ENCODE results near the gene AHNAK. TPM values are rescaled to one million over a fixed set of nuclear protein-coding genes. Genes with fewer than 3 reads are reported as not detected.

Gene AHNAK
- total RNA-seq, 4 donors from 2014 or later: 1,348 to 2,181 (median 1,745) TPM

DNA sequence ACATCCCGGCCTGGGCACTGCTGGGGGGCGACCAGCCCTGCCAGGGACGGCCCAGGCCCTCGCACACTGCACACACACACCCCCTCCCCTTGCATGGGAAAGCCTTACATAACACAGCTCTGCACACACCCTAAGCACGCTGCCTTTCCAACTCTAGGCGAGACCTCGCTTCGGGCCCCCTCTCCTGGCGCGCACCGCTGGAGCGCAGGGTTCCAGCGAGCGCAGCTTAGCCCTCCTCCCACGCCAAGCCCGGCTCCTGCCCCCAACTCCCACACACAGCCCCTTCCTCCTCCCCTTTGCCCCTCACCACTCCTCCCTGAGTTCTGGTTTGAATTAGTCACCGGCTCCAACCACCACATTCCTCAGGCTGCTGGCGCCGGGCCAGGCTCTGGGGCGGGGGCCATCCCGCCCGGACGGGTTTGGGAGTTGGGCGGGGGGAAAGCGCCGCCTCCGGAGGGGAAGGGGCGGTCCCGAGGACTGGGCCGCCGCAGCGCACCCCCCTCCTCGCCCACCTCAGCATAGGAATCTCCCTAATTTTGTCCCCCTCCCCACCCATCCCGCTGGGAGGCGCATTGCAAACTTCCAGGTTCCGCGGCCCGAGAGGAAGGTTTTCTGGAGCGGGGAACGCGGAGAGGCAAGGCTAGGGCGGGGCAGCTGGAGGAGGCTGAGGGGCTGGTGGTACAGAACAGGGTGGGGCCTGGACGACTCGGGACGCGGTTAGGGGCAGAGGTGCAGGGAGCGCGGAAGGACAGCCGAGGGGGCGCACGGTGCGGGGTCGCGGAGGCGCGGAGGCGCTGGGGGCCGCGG, 966 bp downstream of the AHNAK start:
- peak overlapping the region; percentile 81 to 85 for H3K4me3 ChIP-seq
- H3K27ac ChIP-seq: peak overlapping the region; percentile 94 to 100 (median 96)
- no peaks in the 10 kb centered on the region for H3K27me3 ChIP-seq
- peak; percentile 70 for ATAC-seq
- H3K4me1 ChIP-seq: peaks cover 0 to 73% (median 36%) of the 10 kb centered on the region in 3 donors
- no peak for TF ChIP-seq EP300 (IDR thresholded peaks at IDR 0.05)
- peak; percentile 91 for TF ChIP-seq POLR2AphosphoS5 (IDR thresholded peaks at IDR 0.05)
- TF ChIP-seq, protein P1, sequence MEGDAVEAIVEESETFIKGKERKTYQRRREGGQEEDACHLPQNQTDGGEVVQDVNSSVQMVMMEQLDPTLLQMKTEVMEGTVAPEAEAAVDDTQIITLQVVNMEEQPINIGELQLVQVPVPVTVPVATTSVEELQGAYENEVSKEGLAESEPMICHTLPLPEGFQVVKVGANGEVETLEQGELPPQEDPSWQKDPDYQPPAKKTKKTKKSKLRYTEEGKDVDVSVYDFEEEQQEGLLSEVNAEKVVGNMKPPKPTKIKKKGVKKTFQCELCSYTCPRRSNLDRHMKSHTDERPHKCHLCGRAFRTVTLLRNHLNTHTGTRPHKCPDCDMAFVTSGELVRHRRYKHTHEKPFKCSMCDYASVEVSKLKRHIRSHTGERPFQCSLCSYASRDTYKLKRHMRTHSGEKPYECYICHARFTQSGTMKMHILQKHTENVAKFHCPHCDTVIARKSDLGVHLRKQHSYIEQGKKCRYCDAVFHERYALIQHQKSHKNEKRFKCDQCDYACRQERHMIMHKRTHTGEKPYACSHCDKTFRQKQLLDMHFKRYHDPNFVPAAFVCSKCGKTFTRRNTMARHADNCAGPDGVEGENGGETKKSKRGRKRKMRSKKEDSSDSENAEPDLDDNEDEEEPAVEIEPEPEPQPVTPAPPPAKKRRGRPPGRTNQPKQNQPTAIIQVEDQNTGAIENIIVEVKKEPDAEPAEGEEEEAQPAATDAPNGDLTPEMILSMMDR (IDR thresholded peaks at IDR 0.05): peak in 3 of 4 experiments; percentile 5 to 17 (median 13)
- peak; percentile 29 to 47 for TF ChIP-seq POLR2A (IDR thresholded peaks at IDR 0.05)
- WGBS, 2 donors (ENCODE audit: low coverage in 1 of 2): 3% methylated on average over 11 of the region's 59 CpGs; no CpG with 5 or more reads in 1 of the 2 donors
- no peaks in the 10 kb centered on the region for H3K9me3 ChIP-seq
- H3K36me3 ChIP-seq: no peaks in the 10 kb centered on the region

DNA sequence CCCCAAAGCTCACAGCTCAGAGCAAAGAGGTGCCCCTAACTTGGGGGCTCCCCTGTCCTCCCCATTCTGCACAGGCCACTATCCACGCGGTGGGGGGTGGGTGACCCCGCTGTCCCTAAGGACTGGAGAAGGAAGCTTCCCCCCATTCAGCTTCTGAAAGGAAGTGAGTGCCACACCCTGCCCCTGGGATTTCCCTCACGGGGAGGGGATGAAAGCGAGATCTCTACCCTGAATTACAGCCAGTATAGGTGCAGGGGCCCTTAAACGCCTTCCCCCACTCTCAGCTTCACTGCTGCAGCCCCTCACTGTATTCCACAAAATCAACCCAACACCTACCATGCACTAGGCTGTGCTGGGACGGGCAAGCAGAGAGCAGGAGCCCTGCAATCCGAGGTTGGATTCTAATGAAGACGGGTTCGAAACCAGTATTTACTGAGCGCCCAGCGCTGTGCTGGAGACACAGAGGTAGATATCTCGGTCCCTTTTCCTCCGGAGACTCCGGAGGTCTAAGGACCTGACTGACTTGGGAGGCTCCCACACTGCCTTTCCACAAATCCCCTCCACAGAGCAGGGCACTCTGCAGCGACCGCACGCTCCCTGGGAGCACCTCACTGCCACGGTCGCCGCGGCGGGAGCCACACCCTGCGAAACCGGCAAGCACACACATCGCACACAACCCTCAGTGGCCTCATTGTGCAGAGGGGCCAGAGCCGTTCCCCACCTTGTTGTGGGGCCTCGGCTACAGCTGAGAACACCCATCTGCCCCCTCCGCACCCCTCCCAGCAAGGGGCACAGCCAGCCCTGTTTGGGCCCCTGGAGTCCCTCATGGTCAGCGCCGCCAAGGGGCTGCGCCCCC, 1.8 kb downstream of the AHNAK start:
- peaks cover 0 to 73% (median 44%) of the 10 kb centered on the region in 3 donors for H3K4me1 ChIP-seq
- ATAC-seq: no peak
- no peaks in the 10 kb centered on the region for H3K9me3 ChIP-seq
- TF ChIP-seq, protein P1 (IDR thresholded peaks at IDR 0.05): no peak
- TF ChIP-seq EP300 (IDR thresholded peaks at IDR 0.05): no peak
- peak; percentile 5 for TF ChIP-seq POLR2AphosphoS5 (IDR thresholded peaks at IDR 0.05)
- no peak for TF ChIP-seq POLR2A (IDR thresholded peaks at IDR 0.05)
- H3K36me3 ChIP-seq: no peaks in the 10 kb centered on the region
- no peaks in the 10 kb centered on the region for H3K27me3 ChIP-seq
- H3K4me3 ChIP-seq: peak overlapping the region; percentile 81 to 85
- peak overlapping the region; percentile 94 to 100 (median 96) for H3K27ac ChIP-seq
- 0% methylated on average over 8 to 11 of the region's 32 CpGs for WGBS, 2 donors (ENCODE audit: low coverage in 1 of 2)

DNA sequence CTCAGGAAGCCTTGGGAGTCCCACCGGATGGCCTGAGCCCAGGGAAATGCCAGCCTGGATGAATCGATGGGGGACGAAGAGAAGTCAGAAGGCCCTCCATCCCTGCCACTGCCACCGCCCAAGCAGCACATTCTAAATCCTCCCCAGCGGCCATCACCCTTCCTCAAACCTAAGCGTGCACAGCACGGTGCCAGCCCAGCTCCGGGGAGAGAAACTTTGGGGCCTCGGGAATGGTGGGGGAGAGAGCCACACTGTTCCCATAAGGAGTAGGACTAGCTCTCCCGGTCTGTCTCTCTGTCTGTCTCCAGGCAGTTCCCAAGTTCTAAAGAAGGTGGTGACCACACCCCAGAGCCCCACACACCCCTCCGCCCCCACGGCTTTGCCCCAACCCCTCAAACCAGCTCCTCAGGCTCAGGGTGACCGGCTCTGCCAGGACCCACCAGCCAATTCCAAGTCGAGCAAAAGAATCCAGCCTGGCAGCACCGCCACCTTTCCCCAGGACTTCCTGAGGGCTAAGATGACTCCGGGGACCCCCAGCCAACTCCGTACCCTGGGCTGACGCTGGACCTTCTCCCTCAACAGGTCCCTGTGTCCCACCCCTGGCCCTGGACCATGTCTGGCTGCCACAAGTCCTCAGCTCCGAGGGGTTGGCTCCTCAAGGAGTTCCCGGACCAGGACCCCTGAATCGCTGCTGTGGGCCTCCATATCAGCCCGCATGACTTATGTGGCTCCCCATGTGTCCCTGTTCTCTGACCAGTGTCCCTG, 2.7 kb downstream of the AHNAK start:
- 0% methylated on average over 1 to 5 of the region's 22 CpGs for WGBS, 2 donors (ENCODE audit: low coverage in 1 of 2)
- Histone ChIP-seq H3K36me3 (peaks cover 0 to 2% of the 10 kb centered on the region in 2 donors), H3K4me1 (peaks cover 0 to 73% (median 49%) of the 10 kb centered on the region in 3 donors), H3K9me3 (no peaks in the 10 kb centered on the region), H3K4me3 (peak overlapping the region; percentile 81 to 85), H3K27me3 (no peaks in the 10 kb centered on the region), H3K27ac (peak overlapping the region; percentile 94 to 100 (median 96))
- ATAC-seq: no peak
- TF ChIP-seq, protein P1 (IDR thresholded peaks at IDR 0.05): no peak
- TF ChIP-seq POLR2AphosphoS5 (IDR thresholded peaks at IDR 0.05) (no peak), EP300 (IDR thresholded peaks at IDR 0.05) (no peak), POLR2A (IDR thresholded peaks at IDR 0.05) (no peak)

DNA sequence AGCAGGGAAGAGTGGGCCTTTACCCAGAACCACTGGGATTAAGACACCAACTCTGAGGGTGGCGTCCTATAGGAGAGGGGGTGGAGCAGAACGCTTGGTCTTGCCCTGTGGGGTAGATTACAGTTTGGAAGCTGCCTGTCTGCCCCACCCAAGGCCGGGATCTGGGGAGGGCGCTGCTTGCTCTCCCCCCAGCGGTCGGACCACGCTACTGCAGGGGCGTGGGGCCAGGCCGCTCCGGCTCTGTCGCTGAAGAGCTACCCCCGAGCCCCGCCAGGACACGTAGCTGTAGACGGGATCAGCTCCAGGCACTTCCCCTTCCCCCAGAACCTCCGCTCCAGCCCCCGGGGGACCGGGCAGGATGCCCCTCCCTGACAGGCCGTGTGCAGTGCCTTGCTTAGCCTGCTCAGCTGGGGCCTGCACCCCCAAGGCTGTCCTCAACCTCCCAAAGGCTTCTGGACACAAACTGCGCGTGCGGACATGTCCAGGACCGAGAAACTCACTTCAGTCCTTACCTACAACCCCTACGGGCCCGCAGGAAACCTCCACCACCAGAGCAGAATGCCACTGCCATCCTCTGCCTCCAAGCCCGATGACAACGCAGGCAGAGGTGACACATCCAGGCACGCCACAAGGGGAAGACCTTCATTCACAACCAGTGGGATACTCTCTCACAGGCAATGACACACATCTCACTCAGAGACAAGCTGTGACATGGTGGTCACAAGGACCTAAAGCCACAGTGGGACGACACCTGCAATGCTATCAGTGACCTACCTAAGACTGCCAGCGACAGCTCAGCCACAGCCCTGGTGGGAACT, 3.6 kb downstream of the AHNAK start:
- peak; percentile 56 for TF ChIP-seq POLR2AphosphoS5 (IDR thresholded peaks at IDR 0.05)
- TF ChIP-seq EP300 (IDR thresholded peaks at IDR 0.05): no peak
- TF ChIP-seq, protein P1 (IDR thresholded peaks at IDR 0.05): peak in 3 of 4 experiments; percentile 99
- TF ChIP-seq POLR2A (IDR thresholded peaks at IDR 0.05): peak in 1 of 2 donors; percentile 18
- Histone ChIP-seq H3K4me1 (peaks cover 0 to 73% (median 49%) of the 10 kb centered on the region in 3 donors), H3K27me3 (no peaks in the 10 kb centered on the region), H3K27ac (peak overlapping the region; percentile 94 to 100 (median 96)), H3K9me3 (no peaks in the 10 kb centered on the region), H3K36me3 (peaks cover 0 to 8% of the 10 kb centered on the region in 2 donors), H3K4me3 (peak overlapping the region; percentile 81 to 85)
- WGBS, 2 donors (ENCODE audit: low coverage in 1 of 2): 2% methylated on average over 8 of the region's 30 CpGs; no CpG with 5 or more reads in 1 of the 2 donors
- peak; percentile 51 for ATAC-seq

Data from gastroesophageal sphincter (tissue), 4 donors.